Ishikawa (cell line): ENCODE results near the gene CCDC107.
A peak's percentile ranks its signal among the peaks of the same experiment; 100 is the strongest.

Experiments
- CEBPB ChIP-seq: IDR thresholded peaks from 2 replicates; pipeline ENCODE4 v1.6.1; 2012
- CREB1 ChIP-seq: IDR thresholded peaks from 2 replicates; pipeline ENCODE4 v1.6.1; 2012; ENCODE audit warnings: low read depth
- EGR1 ChIP-seq: IDR thresholded peaks from 2 replicates; pipeline ENCODE4 v1.6.1; 2012
- EP300 ChIP-seq: IDR thresholded peaks from 2 replicates; pipeline ENCODE4 v1.6.1; 2012; ENCODE audit warnings: borderline replicate concordance
- FOXM1 ChIP-seq: IDR thresholded peaks from 2 replicates; pipeline ENCODE4 v1.6.1; 2012; ENCODE audit warnings: low read depth, borderline replicate concordance
- MAX ChIP-seq: IDR thresholded peaks from 2 replicates; pipeline ENCODE4 v1.6.1; 2012
- NFIC ChIP-seq: IDR thresholded peaks from 2 replicates; pipeline ENCODE4 v1.6.1; 2012
- RAD21 ChIP-seq: IDR thresholded peaks from 2 replicates; pipeline ENCODE4 v1.6.1; 2012; ENCODE audit warnings: low read depth
- REST ChIP-seq: IDR thresholded peaks from 2 replicates; pipeline ENCODE4 v1.6.1; 2012; ENCODE audit warnings: low read depth, mild to moderate bottlenecking
- TAF1 ChIP-seq: IDR thresholded peaks from 2 replicates; pipeline ENCODE4 v1.6.1; 2012; ENCODE audit warnings: low read depth, mild to moderate bottlenecking
- TCF12 ChIP-seq: IDR thresholded peaks from 2 replicates; pipeline ENCODE4 v1.6.1; 2012; ENCODE audit warnings: low read depth
- TEAD4 ChIP-seq: IDR thresholded peaks from 2 replicates; pipeline ENCODE4 v1.6.1; 2012
- USF1 ChIP-seq: IDR thresholded peaks from 2 replicates; pipeline ENCODE4 v1.6.1; 2012
- YY1 ChIP-seq: IDR thresholded peaks from 2 replicates; pipeline ENCODE4 v1.6.1; 2012; ENCODE audit warnings: low read depth
- ZBTB7A ChIP-seq: IDR thresholded peaks from 2 replicates; pipeline ENCODE4 v1.6.1; 2012; ENCODE audit warnings: low read depth

CCDC107 gene

GRCh38 chr9:35658137-35658967 lies at the start of gene CCDC107:
TSS of gene CCDC107 (plus strand) at chr9:35658292. CDS start at chr9:35658380, 88 bp downstream.
- TF ChIP-seq ZBTB7A (peak; percentile 67; the same call in 1 of the 2 replicates), MAX (no peak), FOXM1 (peak; percentile 13; the same call in 1 of the 2 replicates), YY1 (peak; percentile 89), EGR1 (0 out of 2 replicates have a peak, but pooled peaks have one; percentile 15), REST (peak; percentile 59), RAD21 (peak; percentile 37), CEBPB (no peak), TAF1 (peak; percentile 73)

- TF ChIP-seq YY1, result no peak
- no peak for TF ChIP-seq TAF1
- TF ChIP-seq TEAD4, result no peak
- no peak for TF ChIP-seq FOXM1
- no peak for TF ChIP-seq TCF12
- TF ChIP-seq NFIC, result no peak
- no peak for TF ChIP-seq ZBTB7A
Measured at GRCh38 chr9:35609001-35609819, 48.9 kb upstream of the CCDC107 start.

GRCh38 chr9:35609820-35610163 lies 48.3 kb upstream of the CCDC107 start:
- no peak for TF ChIP-seq RAD21
- TF ChIP-seq REST, result no peak
- TF ChIP-seq CREB1, result no peak
- TF ChIP-seq CEBPB, result no peak
- TF ChIP-seq YY1, result no peak
- TF ChIP-seq TAF1, result no peak
- TF ChIP-seq ZBTB7A, result no peak
- TF ChIP-seq EGR1, result no peak
- no peak for TF ChIP-seq TEAD4
- no peak for TF ChIP-seq FOXM1
- no peak for TF ChIP-seq TCF12
- no peak for TF ChIP-seq MAX
- TF ChIP-seq USF1, result no peak
- no peak for TF ChIP-seq EP300
- TF ChIP-seq NFIC, result no peak

- no peak for TF ChIP-seq TAF1
- TF ChIP-seq RAD21, result peak; percentile 21; the same call in 1 of the 2 replicates
Measured at GRCh38 chr9:35611230-35611797, 46.8 kb upstream of the CCDC107 start.

- 0 out of 2 replicates have a peak, but pooled peaks have one; percentile 12 for TF ChIP-seq REST
Measured at GRCh38 chr9:35612066-35612465, 46.0 kb upstream of the CCDC107 start.
